Activated effector memory CD4-positive, alpha-beta T cell treated with anti-CD3 and anti-CD28 coated beads, Interleukin-2, amount 50 U/mL, for 16 hours (primary cell): Measurements from ENCODE around the gene CPNE8.

Experiments used
- DNase-seq: peaks from one replicate; pipeline ENCODE4 v3.0.0-alpha.2; 2020

The CPNE8 gene

DNA sequence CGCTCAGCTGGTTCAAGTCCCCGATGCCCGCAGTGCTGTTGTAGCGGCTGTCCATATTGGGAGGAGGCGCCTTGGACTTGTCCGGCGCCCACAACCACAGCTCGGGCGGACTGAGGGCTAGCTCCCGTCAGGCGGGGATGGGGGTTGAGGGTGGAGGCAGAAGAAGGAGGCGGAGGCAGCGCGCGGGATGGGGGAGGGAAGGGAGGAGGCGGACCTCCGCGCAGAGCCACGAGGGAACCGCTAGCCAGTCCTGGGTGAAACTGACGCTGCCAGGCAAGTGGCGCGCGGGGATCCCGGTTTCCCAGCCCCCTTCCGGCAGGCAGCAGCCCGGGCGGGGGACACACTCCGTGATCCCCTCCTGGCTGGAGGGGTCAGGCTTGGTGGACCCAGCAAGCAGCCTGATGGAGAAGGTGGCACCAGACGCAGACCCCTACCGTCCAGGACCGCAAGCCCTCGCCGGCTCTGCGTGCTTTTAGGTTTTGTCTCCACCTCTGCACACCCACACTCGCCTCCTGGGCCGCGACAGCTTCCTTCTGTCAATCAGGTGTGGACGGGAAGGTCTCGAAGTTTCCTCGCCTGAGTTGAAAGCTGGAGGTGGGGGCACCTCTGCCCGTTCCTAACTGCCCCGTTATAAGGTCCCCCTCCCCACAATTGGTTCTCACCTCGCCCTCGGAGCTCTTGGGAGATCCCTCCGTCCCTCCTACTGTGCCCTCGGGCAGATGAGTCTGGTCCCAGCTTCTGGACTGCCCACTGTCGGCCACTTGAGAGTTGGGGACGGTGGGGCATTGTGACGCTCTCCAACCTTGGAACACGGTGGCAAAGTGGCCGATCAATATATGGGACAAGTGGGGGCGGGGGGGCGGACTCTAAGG is at the start of gene CPNE8:
CPNE8 (minus strand) TSS at position 112 of the 872 bp plus-strand sequence; CDS start at position 55, 57 bp downstream.
- DNase-seq, result peak; percentile 81

DNA sequence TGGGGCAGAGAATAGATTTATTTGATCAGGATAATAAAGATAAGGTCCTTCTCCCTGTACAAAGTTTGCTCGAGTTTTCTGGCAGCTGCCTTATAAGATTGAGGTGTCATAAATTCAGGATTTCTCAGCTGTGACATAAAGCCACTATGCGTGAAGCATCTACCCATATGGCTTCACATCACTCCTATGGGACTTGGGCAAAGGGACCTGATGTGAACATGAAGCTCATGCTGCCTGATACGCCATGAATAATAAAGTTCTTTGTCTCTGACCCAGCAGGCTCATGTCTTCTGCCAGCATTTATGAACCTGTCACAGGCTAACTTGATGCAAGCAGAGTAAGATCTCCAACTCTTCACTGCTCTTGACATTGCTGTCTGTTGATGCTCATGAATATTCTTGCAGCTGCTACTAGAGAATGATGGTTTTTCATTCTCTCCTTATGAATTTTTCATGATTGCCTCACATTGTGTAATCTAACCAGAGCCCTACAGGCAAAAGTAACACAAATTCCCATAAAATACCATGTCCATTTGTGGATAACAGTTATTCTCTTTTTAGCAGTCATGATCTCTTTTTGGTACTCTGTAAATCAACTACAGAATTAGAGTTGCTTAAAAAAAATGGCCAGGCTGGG is 49.0 kb upstream of the CPNE8 start:
- no peak for DNase-seq

- DNase-seq, result no peak
Measured at GRCh38 chr12:38949363-38949762, 44.0 kb upstream of the CPNE8 start.

DNA sequence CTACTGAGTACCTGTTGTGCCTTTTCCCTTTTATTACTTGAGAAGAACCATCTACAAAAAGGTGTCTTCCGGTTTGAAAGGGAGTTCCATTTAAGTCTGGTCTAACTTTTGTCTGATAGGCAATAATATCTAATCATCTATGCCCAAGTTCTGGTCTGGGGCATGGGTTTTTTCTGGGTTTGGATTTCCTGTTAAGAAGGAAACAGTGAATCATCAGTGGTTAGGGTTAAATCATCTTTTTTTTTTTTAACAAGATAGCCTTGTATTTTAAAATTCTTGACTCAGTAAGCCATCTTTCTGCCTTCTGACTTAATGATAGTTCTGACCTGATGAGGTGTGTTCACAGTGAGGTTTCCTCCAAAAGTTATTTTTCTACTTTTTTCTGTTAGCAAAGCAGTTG is 29.3 kb upstream of the CPNE8 start:
- DNase-seq, result no peak

DNA sequence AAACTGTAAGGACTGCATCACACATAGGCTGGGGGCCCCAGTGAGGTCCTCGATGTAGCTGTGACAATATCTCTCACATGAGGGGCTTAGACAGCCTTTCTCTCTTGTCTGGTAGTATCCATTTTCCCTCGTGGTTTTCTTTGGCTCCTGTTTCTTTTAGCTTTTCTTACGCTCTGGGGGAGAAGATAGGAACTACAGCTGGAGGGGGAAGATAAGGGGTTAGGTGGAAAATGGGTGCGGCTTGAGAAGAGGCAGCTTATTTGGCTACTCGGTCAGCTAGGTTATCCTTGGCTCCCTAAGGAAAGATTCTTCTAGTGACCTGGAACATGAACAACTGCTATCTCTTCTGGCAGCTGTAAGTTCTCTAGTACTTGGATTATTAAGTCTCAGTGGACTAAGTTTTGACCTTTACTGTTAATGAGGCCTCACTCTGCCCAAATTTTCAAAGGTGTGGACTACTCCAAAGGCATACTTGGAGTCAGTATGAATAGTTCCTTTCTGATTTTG is 28.7 kb upstream of the CPNE8 start:
- no peak for DNase-seq

- no peak for DNase-seq
Measured at GRCh38 chr12:38932320-38932719, 26.9 kb upstream of the CPNE8 start.

- DNase-seq, result no peak
Measured at GRCh38 chr12:38931461-38931860, 26.1 kb upstream of the CPNE8 start.

DNA sequence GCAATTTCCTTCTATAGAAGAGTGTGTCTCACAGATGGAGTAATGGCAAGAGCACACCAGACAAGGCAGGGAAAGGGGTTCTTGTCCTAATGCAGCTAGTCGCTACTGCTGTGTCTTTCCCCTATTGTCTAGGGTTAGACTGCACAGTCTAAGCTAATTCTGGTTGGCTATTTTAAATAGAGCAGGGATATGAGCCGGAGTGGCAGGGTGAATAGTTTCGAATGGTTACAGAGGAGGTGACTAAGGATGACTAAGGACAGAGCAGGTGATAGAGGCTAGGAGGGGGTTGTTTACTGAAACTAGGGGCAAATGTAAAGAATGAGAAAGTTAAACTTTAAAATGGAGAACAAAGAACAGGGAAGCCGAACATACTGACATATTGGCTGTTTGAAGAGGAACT is 25.6 kb upstream of the CPNE8 start:
- no peak for DNase-seq

- no peak for DNase-seq
Measured at GRCh38 chr12:38926501-38926900, 21.1 kb upstream of the CPNE8 start.

DNA sequence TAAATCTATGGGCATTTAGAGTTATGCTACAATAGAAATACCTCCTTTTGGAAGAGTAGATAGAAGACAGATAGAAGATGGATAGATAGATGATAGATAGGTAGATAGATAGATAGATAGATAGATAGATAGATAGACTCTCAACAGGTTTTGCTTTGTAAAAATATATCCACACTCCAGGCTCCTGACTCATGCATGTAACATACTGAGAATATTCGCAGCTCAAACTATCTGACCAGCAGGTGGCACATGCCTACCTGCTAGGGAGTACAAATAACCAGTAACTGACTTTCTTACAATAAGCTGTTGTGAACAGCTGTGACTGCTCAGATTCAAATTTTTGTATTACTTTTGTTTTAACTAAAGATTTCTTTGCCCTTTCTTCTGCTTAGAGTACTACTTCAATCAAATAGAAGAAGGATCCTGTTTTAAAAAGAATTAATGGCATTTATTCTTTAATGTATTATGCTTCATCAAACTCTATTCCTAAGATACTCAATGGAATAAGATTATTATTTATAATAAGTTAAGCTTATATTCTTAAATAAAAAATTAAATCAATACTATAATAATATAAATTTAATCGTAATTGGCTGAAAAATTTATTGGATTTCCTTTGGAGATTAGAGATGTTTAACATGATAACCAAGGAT is 15.8 kb upstream of the CPNE8 start:
- DNase-seq, result peak; percentile 70

DNA sequence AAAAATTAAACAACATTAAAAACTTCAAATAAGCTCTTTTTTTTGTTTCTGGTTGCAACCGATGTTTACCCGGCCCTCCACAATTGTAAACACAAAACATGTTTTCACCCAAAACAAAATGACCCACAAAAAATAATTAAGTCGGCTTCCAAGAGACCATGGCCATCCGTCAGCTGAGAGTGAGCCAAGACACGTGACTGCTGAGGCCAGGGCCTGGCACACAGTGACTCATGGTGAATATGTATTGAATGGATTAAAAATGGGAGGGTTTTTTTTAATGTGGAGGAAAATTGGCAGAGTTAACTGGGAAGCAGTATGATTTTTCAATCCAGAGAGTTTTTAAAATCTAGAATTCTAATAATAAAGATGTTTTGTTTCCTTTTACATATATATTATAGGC is 13.8 kb upstream of the CPNE8 start:
- DNase-seq, result no peak

DNA sequence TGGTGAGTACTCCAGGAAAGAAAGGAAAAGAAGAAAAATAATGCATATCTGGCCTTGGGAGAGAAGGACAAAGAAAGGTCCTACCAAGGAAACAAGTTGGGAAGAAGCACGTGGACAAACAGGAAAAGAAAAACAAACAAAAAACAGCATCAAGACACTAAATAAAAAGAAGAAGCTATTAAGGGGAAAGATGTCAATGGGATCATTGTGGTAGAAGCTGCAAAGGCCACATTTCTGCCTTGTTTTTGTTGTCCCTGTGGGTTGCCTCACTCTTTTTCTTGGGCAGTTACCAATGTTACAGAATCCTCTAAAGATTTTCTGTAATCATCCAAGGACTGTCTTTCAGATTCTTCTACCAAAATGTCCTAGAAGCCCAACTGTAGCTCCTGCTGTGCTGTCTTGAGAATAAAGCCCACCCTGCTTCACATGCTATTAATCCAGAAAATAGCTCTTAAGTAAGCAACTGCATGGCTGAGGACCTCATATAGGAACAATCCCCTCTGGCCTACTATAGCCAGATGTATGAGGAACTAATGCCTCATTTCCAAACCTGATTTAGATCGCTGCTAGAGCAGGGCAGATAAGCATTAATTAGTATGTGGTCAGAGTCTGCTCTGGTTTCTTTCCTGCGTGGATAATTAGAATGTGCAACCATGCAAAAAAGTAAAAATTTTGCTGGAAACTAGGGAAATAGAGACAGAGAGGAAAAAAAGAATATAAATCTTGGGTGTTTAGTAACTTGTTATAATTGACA is 10.2 kb upstream of the CPNE8 start:
- DNase-seq, result no peak

DNA sequence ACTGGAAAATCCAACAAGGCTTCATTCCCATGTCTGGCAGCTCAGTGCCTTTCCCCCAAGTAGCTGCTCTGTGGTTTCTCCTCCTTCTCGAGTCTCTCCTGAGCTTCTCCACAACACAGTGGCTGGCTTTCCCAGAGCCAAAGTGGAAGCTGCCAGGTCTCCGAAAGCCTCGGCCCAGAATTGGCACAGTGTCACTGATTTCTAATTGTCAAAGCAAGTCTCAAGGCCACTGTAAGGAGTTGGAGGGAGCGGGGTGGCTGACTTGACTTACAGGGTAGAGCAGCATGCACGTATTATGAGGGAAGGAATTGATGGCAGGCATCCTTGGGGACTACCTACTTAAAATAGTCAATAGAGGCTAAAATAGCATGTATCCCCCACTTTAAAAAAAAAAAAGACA is 6.7 kb upstream of the CPNE8 start:
- DNase-seq, result no peak

- DNase-seq, result no peak
Measured at GRCh38 chr12:38911611-38912010, 6.2 kb upstream of the CPNE8 start.

- DNase-seq, result no peak
Measured at GRCh38 chr12:38907201-38907923, 2.0 kb upstream of the CPNE8 start.

DNA sequence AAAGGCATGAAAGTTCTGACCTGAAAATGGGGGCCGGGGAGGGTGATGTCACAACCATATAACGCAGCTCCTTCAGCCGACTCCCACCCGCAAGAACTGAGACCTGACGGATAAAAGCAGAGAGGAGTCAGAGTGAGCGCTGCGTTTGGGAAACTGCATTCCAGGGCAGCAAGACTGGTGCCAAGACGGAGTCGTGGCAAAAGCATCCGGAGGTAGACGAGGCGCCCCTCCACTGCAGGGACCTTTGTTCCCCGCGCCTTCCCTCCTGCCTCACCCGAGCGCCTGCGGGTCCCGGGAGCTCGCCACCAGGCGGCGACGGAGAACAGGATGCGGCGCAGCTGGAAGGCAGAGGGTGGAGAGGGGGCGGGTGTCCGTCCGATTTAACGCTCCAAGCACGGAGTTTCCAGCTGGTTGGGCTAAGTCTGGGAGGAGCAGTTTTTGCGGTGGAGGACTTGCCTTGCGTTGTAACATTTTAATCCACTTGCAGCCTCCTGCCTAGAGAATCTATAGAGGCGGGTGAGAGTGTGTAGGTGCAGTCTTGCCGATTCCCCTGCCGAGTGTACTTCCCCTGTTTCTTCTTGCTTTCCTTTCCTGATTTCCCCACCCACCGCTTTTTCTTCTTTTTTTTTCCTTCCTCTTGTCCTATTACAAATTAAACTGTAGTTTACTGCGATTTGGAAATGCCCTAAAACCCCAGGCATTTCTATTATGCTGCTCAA is 1.2 kb upstream of the CPNE8 start:
- peak; percentile 90 for DNase-seq

DNA sequence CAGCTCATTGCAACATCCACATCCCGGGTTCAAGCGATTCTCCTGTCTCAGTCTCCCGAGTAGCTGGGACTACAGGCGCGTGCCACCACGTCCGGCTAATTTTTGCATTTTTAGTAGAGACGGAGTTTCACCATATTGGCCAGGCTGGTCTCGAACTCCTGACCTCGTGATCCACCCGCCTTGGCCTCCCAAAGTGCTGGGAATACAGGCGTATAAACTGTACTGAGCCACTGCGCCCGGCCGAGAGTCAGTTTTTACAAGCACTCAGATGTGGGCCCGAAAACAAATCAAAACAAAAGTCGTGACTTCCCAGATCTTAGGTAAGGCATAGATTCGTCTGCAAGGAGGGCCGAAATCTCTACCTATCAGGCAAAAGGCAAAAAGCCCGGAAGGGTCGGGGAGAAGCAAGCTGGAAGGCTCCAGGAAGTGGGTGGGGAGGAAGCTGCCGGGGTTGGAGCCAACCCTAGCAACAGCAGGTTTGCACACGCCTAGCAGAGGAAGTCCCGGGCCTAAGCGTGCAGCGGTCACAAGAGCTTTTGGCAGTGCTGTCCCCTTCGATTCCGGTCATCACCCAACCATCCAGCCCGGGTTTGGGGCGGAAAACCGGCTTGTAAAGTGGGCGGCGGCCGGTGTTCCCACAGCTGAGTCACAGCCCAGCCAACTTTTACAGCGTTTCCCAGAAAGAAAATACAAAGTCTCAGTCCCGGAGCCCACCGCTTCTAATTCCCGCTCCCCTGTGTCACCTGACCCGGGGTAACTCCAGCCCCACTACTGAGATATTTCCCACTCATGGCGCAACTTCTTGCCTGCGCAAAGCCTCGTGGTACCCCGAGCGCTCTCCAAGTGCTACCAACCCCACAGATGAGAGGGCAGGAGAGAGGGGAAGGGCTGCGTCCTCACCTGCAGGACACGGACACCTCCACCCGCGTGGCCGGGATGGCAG is 583 bp downstream of the CPNE8 start:
- DNase-seq, result peak; percentile 81

DNA sequence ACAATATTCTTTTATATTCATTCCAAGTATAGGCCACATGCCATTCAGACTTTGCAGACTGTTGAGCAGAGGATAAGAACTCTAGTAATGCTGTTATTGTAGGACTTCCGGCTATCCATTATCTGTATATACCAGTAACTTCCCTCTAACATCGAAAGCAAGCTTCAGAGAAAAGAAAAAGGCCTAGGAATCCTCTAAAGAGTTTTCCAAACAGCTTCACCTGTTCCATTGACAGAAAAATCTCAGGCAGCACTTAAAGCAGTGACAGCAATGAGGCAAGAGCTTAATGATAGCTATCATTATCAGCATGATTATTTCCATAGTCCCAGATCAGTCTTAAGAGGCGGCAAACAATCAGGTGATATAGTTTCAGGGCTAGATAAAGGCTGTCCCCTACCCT is 1.8 kb downstream of the CPNE8 start:
- DNase-seq, result no peak

DNA sequence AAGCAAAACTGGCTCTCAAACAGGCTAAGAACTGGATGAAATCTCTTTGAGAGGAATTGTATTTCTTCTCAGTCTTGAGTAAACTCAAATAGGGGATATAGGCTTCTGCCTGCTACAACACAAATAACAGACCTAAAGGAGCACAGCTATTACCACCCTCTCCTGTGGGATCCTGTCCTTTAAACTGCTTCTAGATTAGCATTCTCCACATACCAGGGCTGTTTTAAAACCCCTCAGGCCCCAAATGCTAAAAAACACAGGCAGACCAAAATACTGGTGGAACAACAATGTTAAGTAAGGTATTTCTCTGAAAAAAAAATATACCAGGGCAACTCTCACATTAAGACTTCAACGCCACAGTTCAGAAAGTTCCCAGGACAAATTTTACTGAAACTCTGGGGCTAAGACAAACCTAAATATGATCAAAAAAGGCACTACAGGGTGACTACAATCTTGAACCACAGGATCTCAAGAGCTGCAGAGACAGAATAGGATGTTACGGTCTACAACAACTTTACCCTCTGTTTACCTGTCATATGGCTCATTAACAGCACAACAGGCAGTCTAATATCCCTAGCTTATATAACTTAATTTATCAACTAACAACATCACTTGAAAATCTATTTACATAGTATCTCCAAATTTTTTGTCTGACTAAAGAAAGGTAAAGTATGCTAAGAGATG is 7.2 kb downstream of the CPNE8 start:
- no peak for DNase-seq

- no peak for DNase-seq
Measured at GRCh38 chr12:38895446-38895845, 9.9 kb downstream of the CPNE8 start.
